Astrocyte (in vitro differentiated cells and primary cell): ENCODE data around the gene SCPEP1. TPM values are rescaled to one million over a fixed set of nuclear protein-coding genes. Genes with fewer than 3 reads are reported as not detected.

Source experiments
- DNase-seq: peaks from one replicate; pipeline ENCODE4 v3.0.0-alpha.2; 2010; ENCODE audit warnings: low read depth
- FAIRE-seq: peaks from 2 replicates; lab custom pipeline; 2011; peaks lifted over from hg19 to GRCh38; lab: Jason Lieb, UNC
- H2AFZ ChIP-seq: 2 replicates; pipeline ENCODE4 v1.6.0; 2012; ENCODE audit warnings: low read depth, low read length, inconsistent platforms
- H3K27ac ChIP-seq: 2 replicates; pipeline ENCODE4 v1.5.1; 2011; ENCODE audit warnings: low read depth, low read length, inconsistent platforms
- H3K27me3 ChIP-seq: 2 replicates; pipeline ENCODE4 v1.6.0; 2011; ENCODE audit warnings: low read length, inconsistent platforms; ENCODE audit not compliant: insufficient read depth
- H3K36me3 ChIP-seq: 2 replicates; pipeline ENCODE4 v1.5.1; 2011; ENCODE audit warnings: low read length, inconsistent platforms; ENCODE audit not compliant: insufficient read depth
- H3K4me1 ChIP-seq: 2 replicates; pipeline ENCODE4 v1.5.1; 2011; ENCODE audit warnings: low read length, inconsistent platforms; ENCODE audit not compliant: insufficient read depth
- H3K4me2 ChIP-seq: 2 replicates; pipeline ENCODE4 v1.6.0; 2012; ENCODE audit warnings: low read length, inconsistent platforms
- H3K4me3 ChIP-seq: 2 replicates; pipeline ENCODE4 v1.5.1; 2011; ENCODE audit warnings: low read depth, mild to moderate bottlenecking, low read length, inconsistent platforms; ENCODE audit not compliant: insufficient read depth
- H3K79me2 ChIP-seq: 2 replicates; pipeline ENCODE4 v1.6.0; 2012; ENCODE audit warnings: mild to moderate bottlenecking, low read length, inconsistent platforms; ENCODE audit not compliant: insufficient read depth
- H3K9ac ChIP-seq: 2 replicates; pipeline ENCODE4 v1.6.0; 2012; ENCODE audit warnings: mild to moderate bottlenecking, low read length, inconsistent platforms
- H3K9me3 ChIP-seq: 2 replicates; pipeline ENCODE4 v1.5.1; 2012; ENCODE audit warnings: low read depth, mild to moderate bottlenecking, low read length, inconsistent platforms; ENCODE audit not compliant: insufficient read depth
- H4K20me1 ChIP-seq: 2 replicates; pipeline ENCODE4 v1.6.0; 2012; ENCODE audit warnings: low read length, inconsistent platforms; ENCODE audit not compliant: insufficient read depth
- H3K27ac Mint-ChIP-seq: one replicate; pipeline ENCODE4 v1.8.0; 2021; ENCODE audit warnings: mild to moderate bottlenecking, mixed read lengths; ENCODE audit not compliant: unreplicated experiment
- H3K27me3 Mint-ChIP-seq: one replicate; pipeline ENCODE4 v1.8.0; 2021; ENCODE audit warnings: low read depth, mixed read lengths; ENCODE audit not compliant: unreplicated experiment
- H3K36me3 Mint-ChIP-seq: one replicate; pipeline ENCODE4 v1.8.0; 2021; ENCODE audit warnings: low read depth, mixed read lengths; ENCODE audit not compliant: unreplicated experiment
- H3K4me1 Mint-ChIP-seq: one replicate; pipeline ENCODE4 v1.8.0; 2021; ENCODE audit warnings: low read depth, mixed read lengths; ENCODE audit not compliant: unreplicated experiment
- H3K4me3 Mint-ChIP-seq: one replicate; pipeline ENCODE4 v1.8.0; 2021; ENCODE audit warnings: mild to moderate bottlenecking, moderate library complexity, mixed read lengths; ENCODE audit not compliant: unreplicated experiment
- H3K9me3 Mint-ChIP-seq: one replicate; pipeline ENCODE4 v1.8.0; 2021; ENCODE audit warnings: mild to moderate bottlenecking, mixed read lengths; ENCODE audit not compliant: unreplicated experiment
- CTCF ChIP-seq: IDR thresholded peaks from 2 replicates; pipeline ENCODE4 v1.5.1; 2011; ENCODE audit warnings: low read depth, mild to moderate bottlenecking, inconsistent platforms, low read length, moderate library complexity; ENCODE audit not compliant: insufficient read depth
- EZH2 ChIP-seq: IDR thresholded peaks from 2 replicates; pipeline ENCODE4 v1.6.1; 2012; ENCODE audit warnings: mild to moderate bottlenecking, low read length, inconsistent platforms; ENCODE audit not compliant: insufficient read depth
- total RNA-seq: library from RNA; stranded (reverse); gene quantifications from 2 replicates; pipeline ENCODE4 v1.2.1, GENCODE V29; 2021

Gene SCPEP1
- total RNA-seq, 1 donor from 2014 or later, result 27.1 TPM

GRCh38 chr17:57051886-57052361, 74.0 kb downstream of the SCPEP1 start:
- Mint-ChIP-seq H3K9me3 (no peaks in the 10 kb centered on the region), H3K4me1 (no peaks in the 10 kb centered on the region), H3K27me3 (no peaks in the 10 kb centered on the region), H3K27ac (no peak overlapping the region), H3K36me3 (no peaks in the 10 kb centered on the region), H3K4me3 (no peak overlapping the region)
- Histone ChIP-seq H3K79me2 (no peaks in the 10 kb centered on the region), H3K4me3 (no peak overlapping the region), H3K36me3 (no peaks in the 10 kb centered on the region), H3K4me2 (no peak overlapping the region), H4K20me1 (no peaks in the 10 kb centered on the region), H3K27ac (no peak overlapping the region), H3K9me3 (no peaks in the 10 kb centered on the region), H3K4me1 (no peaks in the 10 kb centered on the region), H3K9ac (no peak overlapping the region), H2AFZ (no peak overlapping the region), H3K27me3 (peaks cover 10% of the 10 kb centered on the region)
- FAIRE-seq (no peak), DNase-seq (no peak)
- TF ChIP-seq CTCF, result no peak
- TF ChIP-seq EZH2, result no peak

Other genes with a start within 250 kb of the SCPEP1 start
- gene C17orf67, start 144.2 kb upstream of the SCPEP1 start, total RNA-seq, result 2.2 and 2.8 TPM in 2 replicates
- 5.2 and 5.5 TPM in 2 replicates for gene DGKE, start 144.0 kb upstream of the SCPEP1 start, total RNA-seq
- gene TRIM25, start 64.1 kb upstream of the SCPEP1 start, total RNA-seq, result 96.3 and 105 TPM in 2 replicates
- 18.8 and 20.6 TPM in 2 replicates for gene COIL, start 17.1 kb upstream of the SCPEP1 start, total RNA-seq
- gene AKAP1, start 107.1 kb downstream of the SCPEP1 start, total RNA-seq, result 12.1 and 12.5 TPM in 2 replicates